GM23248 (cell line): ENCODE measurements around the gene LOXHD1. TPM values are rescaled to one million over a fixed set of nuclear protein-coding genes. Genes with fewer than 3 reads are reported as not detected.
A peak's percentile ranks its signal among the peaks of the same experiment; 100 is the strongest.

Experiments used
- DNase-seq: peaks from one replicate; pipeline ENCODE4 v3.0.0-alpha.2; 2015
- H2AFZ ChIP-seq: fragments of 200-600 bp; sonication (generic); 2 replicates; pipeline ENCODE4 v1.6.1; 2016; ENCODE audit warnings: antibody characterized with exemption
- H3F3A ChIP-seq: fragments of 200-600 bp; sonication (generic); 2 replicates; pipeline ENCODE4 v1.6.1; 2016; ENCODE audit warnings: mild to moderate bottlenecking, antibody characterized with exemption, mixed run types; ENCODE audit not compliant: insufficient read depth
- H3K27ac ChIP-seq: fragments of 200-600 bp; sonication (generic); 2 replicates; pipeline ENCODE4 v1.5.1; 2016; ENCODE audit warnings: mild to moderate bottlenecking
- H3K27me3 ChIP-seq: fragments of 200-600 bp; sonication (generic); replicated peaks from 2 replicates; pipeline ENCODE4 v1.6.1; 2016; ENCODE audit warnings: mild to moderate bottlenecking; ENCODE audit not compliant: insufficient read depth
- H3K36me3 ChIP-seq: fragments of 200-600 bp; sonication (generic); 2 replicates; pipeline ENCODE4 v1.6.1; 2016; ENCODE audit warnings: low read depth, mild to moderate bottlenecking
- H3K4me1 ChIP-seq: fragments of 200-600 bp; sonication (generic); 2 replicates; pipeline ENCODE4 v1.6.1; 2016; ENCODE audit warnings: mild to moderate bottlenecking; ENCODE audit not compliant: insufficient read depth
- H3K4me2 ChIP-seq: fragments of 200-600 bp; sonication (generic); one replicate; pipeline ENCODE4 v1.6.1; 2016; ENCODE audit warnings: mild to moderate bottlenecking; ENCODE audit not compliant: unreplicated experiment
- H3K4me3 ChIP-seq: fragments of 200-600 bp; sonication (generic); 2 replicates; pipeline ENCODE4 v1.5.1; 2016; ENCODE audit warnings: mild to moderate bottlenecking
- H3K79me2 ChIP-seq: fragments of 200-600 bp; sonication (generic); 2 replicates; pipeline ENCODE4 v1.6.1; 2016; ENCODE audit warnings: mild to moderate bottlenecking; ENCODE audit not compliant: insufficient read depth
- H3K9ac ChIP-seq: fragments of 200-600 bp; sonication (generic); 2 replicates; pipeline ENCODE4 v1.6.1; 2016; ENCODE audit warnings: mild to moderate bottlenecking
- H3K9me2 ChIP-seq: fragments of 200-600 bp; sonication (generic); 2 replicates; pipeline ENCODE4 v1.6.1; 2016; ENCODE audit warnings: mixed run types, mild to moderate bottlenecking, moderate library complexity; ENCODE audit not compliant: insufficient read depth
- H3K9me3 ChIP-seq: fragments of 200-600 bp; sonication (generic); one replicate; pipeline ENCODE4 v1.6.1; 2017; ENCODE audit warnings: low read depth
- H4K20me1 ChIP-seq: fragments of 200-600 bp; sonication (generic); 2 replicates; pipeline ENCODE4 v1.6.0; 2016; ENCODE audit not compliant: insufficient read depth
- EZH2 ChIP-seq: fragments of 200-600 bp; sonication (generic); IDR thresholded peaks from 2 replicates; pipeline ENCODE4 v1.6.1; 2018; ENCODE audit warnings: antibody characterized with exemption, mild to moderate bottlenecking; ENCODE audit not compliant: insufficient read depth, poor library complexity, severe bottlenecking
- EZH2phosphoT487 ChIP-seq: fragments of 200-600 bp; sonication (generic); IDR thresholded peaks from 2 replicates; pipeline ENCODE4 v1.6.1; 2018; ENCODE audit warnings: antibody characterized with exemption, moderate library complexity, mild to moderate bottlenecking, low read depth; ENCODE audit not compliant: insufficient read depth
- WGBS, 2 experiments: methylation state at CpG; one replicate each; pipeline ENCODE4 v1.1.6; 2015 to 2017; ENCODE audit warnings: low lambda C conversion rate in 2 of 2, low coverage in 1 of 2; ENCODE audit errors: missing lambda C conversion rate in 2 of 2; 5-methylcytosine and 5-hydroxymethylcytosine counted together
- in situ Hi-C: fragments of 300-500 bp; cut with MboI; formaldehyde crosslinking; loops from 2 replicates; pipeline ENCODE4 v1.15.0; 2020
- polyA plus RNA-seq: library from polyadenylated mRNA; unstranded; fragments of >200 nt; fragmentation: Nextera tagmentation; extraction: Ambion mirVana; gene quantifications from 2 replicates; pipeline ENCODE4 v1.2.1, GENCODE V29; 2016
- total RNA-seq: library from RNA; depleted of rRNA; stranded (reverse); fragments of >200 nt; shearing (Covaris generic); gene quantifications from 2 replicates; pipeline ENCODE4 v1.2.3, GENCODE V29; 2014

Gene LOXHD1
- total and polyA plus RNA-seq, 2 experiments from 2014 or later, result not detected

- Histone ChIP-seq H3K9me2 (no peaks in the 10 kb centered on the region), H3K36me3 (no peaks in the 10 kb centered on the region), H3K9me3 (no peaks in the 10 kb centered on the region), H3K4me2 (no peak overlapping the region), H3K27ac (no peak overlapping the region), H3K4me1 (no peaks in the 10 kb centered on the region), H2AFZ (no peak overlapping the region), H3K27me3 (no peaks in the 10 kb centered on the region), H3K9ac (no peak overlapping the region), H3K79me2 (no peaks in the 10 kb centered on the region), H4K20me1 (no peaks in the 10 kb centered on the region), H3K4me3 (no peak overlapping the region), H3F3A (no peaks in the 10 kb centered on the region)
- no peak for TF ChIP-seq EZH2
- TF ChIP-seq EZH2phosphoT487, result no peak
- in situ Hi-C loops, result no loop called here
- DNase-seq, result no peak
Measured at GRCh38 chr18:46546111-46546640, 110.8 kb downstream of the LOXHD1 start.

GRCh38 chr18:46542545-46542944 is 114.5 kb downstream of the LOXHD1 start:
- Histone ChIP-seq H3F3A (no peaks in the 10 kb centered on the region), H4K20me1 (no peaks in the 10 kb centered on the region), H3K4me2 (no peak overlapping the region), H3K36me3 (no peaks in the 10 kb centered on the region), H3K27ac (no peak overlapping the region), H3K4me1 (no peaks in the 10 kb centered on the region), H3K27me3 (no peaks in the 10 kb centered on the region), H3K9me3 (no peaks in the 10 kb centered on the region), H3K79me2 (no peaks in the 10 kb centered on the region), H3K9me2 (no peaks in the 10 kb centered on the region), H3K9ac (no peak overlapping the region), H3K4me3 (no peak overlapping the region), H2AFZ (no peak overlapping the region)
- DNase-seq, result peak; percentile 34
- in situ Hi-C loops, result no loop called here
- WGBS, 2 experiments, result 33 to 39% methylated on average over 5 of the region's 5 CpGs
- no peak for TF ChIP-seq EZH2phosphoT487

DNA sequence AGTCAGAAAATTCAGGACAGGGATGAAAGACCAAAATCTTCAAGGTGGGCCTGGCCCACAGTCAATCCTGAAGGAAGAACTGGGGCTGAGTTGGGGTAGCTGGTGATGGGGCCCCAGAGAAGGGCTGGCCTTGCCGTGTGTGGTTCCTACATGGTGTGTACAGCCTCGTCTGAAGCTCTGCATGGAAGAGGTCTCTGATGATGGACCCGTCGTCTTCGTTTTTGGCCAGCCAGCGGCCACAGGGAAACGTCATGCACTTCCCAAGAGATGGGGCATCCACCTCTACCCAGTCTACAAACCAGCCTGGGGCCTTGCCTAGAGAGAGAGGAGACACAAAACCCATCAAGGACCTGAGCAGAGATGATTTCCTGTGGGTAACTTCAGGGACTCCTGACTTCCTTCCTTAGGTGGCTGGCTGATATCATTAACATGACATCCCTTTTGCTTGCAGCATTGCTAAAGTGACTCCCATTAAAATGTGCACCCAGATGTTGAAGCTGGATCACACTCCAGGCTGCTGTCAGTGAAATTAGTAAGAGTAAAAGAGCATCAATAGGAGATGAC is 115.3 kb downstream of the LOXHD1 start:
- 8 to 16% methylated on average over 7 of the region's 7 CpGs for WGBS, 2 experiments
- no peaks in the 10 kb centered on the region for H3K9me2 ChIP-seq
- DNase-seq, result no peak
- no peaks in the 10 kb centered on the region for H3K4me1 ChIP-seq
- no peak overlapping the region for H3K4me2 ChIP-seq
- H3K9me3 ChIP-seq, result no peaks in the 10 kb centered on the region
- no peak overlapping the region for H3K27ac ChIP-seq
- H4K20me1 ChIP-seq, result no peaks in the 10 kb centered on the region
- in situ Hi-C loops, result no loop called here
- H3K4me3 ChIP-seq, result no peak overlapping the region
- H2AFZ ChIP-seq, result no peak overlapping the region
- H3K79me2 ChIP-seq, result no peaks in the 10 kb centered on the region
- H3K36me3 ChIP-seq, result no peaks in the 10 kb centered on the region
- H3K27me3 ChIP-seq, result no peaks in the 10 kb centered on the region
- TF ChIP-seq EZH2phosphoT487, result no peak
- no peak for TF ChIP-seq EZH2
- no peak overlapping the region for H3K9ac ChIP-seq
- H3F3A ChIP-seq, result no peaks in the 10 kb centered on the region

- H3K4me2 ChIP-seq, result no peak overlapping the region
- H3K36me3 ChIP-seq, result no peaks in the 10 kb centered on the region
- no peaks in the 10 kb centered on the region for H3K79me2 ChIP-seq
- no peak overlapping the region for H2AFZ ChIP-seq
- H3K27ac ChIP-seq, result no peak overlapping the region
- TF ChIP-seq EZH2, result no peak
- no peak for TF ChIP-seq EZH2phosphoT487
- no peak overlapping the region for H3K9ac ChIP-seq
- no peaks in the 10 kb centered on the region for H3K9me3 ChIP-seq
- H3K9me2 ChIP-seq, result no peaks in the 10 kb centered on the region
- 8 to 17% methylated on average over 3 of the region's 3 CpGs for WGBS, 2 experiments
- no peaks in the 10 kb centered on the region for H3K4me1 ChIP-seq
- H3K27me3 ChIP-seq, result no peaks in the 10 kb centered on the region
- H3K4me3 ChIP-seq, result no peak overlapping the region
- H4K20me1 ChIP-seq, result no peaks in the 10 kb centered on the region
- in situ Hi-C loops, result no loop called here
- DNase-seq, result no peak
- no peaks in the 10 kb centered on the region for H3F3A ChIP-seq
Measured at GRCh38 chr18:46538376-46538775, 118.6 kb downstream of the LOXHD1 start.
